ENCODE results near the gene NPTX1. TPM values are rescaled to one million over a fixed set of nuclear protein-coding genes. Genes with fewer than 3 reads are reported as not detected.
A peak's percentile ranks its signal among the peaks of the same experiment; 100 is the strongest.

The NPTX1 gene
- total and polyA plus RNA-seq, 9 of the 15 experiments (the other 6 are each of a cell fraction or from before 2014, with no cell fraction given), result 0.04 TPM; not detected in 8

- TF ChIP-seq NONO (IDR thresholded peaks at IDR 0.05; ENCODE audit: low read depth in 2 of 2, low read length in 1 of 2), result no peak
- TF ChIP-seq GATAD2B (IDR thresholded peaks at IDR 0.05; ENCODE audit: borderline replicate concordance), result no peak
- peak in 1 of 2 experiments; percentile 6; a peak in 1 of 4 replicates for TF ChIP-seq HDAC1 (IDR thresholded peaks at IDR 0.05)
- no peak for TF ChIP-seq ZNF449 (CRISPR knock-in tag; IDR thresholded peaks at IDR 0.05)
- TF ChIP-seq CREB3L1 (IDR thresholded peaks at IDR 0.05; ENCODE audit: borderline replicate concordance, low read depth), result no peak
- TF ChIP-seq ZSCAN32 (CRISPR knock-in tag; IDR thresholded peaks at IDR 0.05), result no peak
- TF ChIP-seq NR3C1 (CRISPR knock-in tag; IDR thresholded peaks at IDR 0.05), result no peak
Observed at GRCh38 chr17:80457236-80457856, 19.1 kb downstream of the NPTX1 start (continued).
